Esophagus squamous epithelium (tissue), 4 donors: Measurements from ENCODE around the gene DNM2.

Experiments used
- POLR2A ChIP-seq, 4 donors: fragments of 450-650 bp; IDR thresholded peaks; one replicate each; pipeline ENCODE4 v1.6.1; 2017; ENCODE audit warnings: antibody characterized with exemption in 4 of 4, mild to moderate bottlenecking in 4 of 4, moderate library complexity in 3 of 4
- TF ChIP-seq, protein P1 (sequence below), 6 experiments: fragments of 450-650 bp in 4 of 6; fragments of 200-600 bp in 2 of 6; sonication (generic) in 2 of 6; IDR thresholded peaks; one replicate each; pipeline ENCODE4 v1.5.1; 2016 to 2019; ENCODE audit warnings: antibody characterized with exemption in 6 of 6, mild to moderate bottlenecking in 4 of 6, moderate library complexity in 4 of 6

DNA sequence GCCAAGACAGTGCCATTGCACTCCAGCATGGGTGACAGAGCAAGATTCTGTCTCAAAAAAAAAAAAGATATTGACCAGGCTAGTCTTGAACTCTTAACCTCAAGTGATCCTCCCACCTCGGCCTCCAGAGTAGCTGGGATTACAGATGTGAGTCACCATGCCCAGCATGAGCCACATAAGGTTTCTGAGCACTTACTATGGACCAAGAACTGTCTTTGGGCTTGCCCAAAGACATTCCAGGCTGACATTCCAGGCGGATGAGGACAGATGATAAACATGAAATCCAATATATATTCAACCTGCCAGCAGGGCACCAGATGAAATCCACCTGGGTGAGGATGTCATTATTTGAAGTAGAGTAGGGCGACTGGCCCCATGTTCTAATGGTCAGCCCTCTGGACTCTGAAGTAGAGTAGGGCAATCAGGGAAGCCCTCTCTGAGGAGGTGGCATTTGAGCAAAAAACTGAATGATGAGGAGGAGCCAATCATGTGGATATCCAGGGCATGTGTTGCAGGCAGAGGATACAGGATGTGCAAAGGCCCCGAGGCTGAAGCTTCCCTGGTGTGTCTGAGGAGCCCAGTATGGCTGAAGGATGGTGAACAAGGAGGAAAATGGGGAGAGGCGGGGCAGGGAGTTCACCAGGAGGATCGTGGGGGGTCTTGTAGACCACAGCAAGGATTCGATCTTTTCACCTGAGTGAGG lies 134.4 kb downstream of the DNM2 start:
- TF ChIP-seq, protein P1, sequence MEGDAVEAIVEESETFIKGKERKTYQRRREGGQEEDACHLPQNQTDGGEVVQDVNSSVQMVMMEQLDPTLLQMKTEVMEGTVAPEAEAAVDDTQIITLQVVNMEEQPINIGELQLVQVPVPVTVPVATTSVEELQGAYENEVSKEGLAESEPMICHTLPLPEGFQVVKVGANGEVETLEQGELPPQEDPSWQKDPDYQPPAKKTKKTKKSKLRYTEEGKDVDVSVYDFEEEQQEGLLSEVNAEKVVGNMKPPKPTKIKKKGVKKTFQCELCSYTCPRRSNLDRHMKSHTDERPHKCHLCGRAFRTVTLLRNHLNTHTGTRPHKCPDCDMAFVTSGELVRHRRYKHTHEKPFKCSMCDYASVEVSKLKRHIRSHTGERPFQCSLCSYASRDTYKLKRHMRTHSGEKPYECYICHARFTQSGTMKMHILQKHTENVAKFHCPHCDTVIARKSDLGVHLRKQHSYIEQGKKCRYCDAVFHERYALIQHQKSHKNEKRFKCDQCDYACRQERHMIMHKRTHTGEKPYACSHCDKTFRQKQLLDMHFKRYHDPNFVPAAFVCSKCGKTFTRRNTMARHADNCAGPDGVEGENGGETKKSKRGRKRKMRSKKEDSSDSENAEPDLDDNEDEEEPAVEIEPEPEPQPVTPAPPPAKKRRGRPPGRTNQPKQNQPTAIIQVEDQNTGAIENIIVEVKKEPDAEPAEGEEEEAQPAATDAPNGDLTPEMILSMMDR (IDR thresholded peaks at IDR 0.05) = no peak
- TF ChIP-seq POLR2A (IDR thresholded peaks at IDR 0.05) = no peak
